Liver (tissue), 3 donors: ENCODE data around the gene ZNF697.

Experiments used
- CTCF ChIP-seq: fragments of 150-350 bp; IDR thresholded peaks from 2 replicates; pipeline ENCODE4 v1.5.1; 2017; ENCODE audit warnings: improper control_type of control experiment, low read depth, low read length; ENCODE audit not compliant: missing input control
- EGR1 ChIP-seq, 2 donors: IDR thresholded peaks; 2 replicates each; pipeline ENCODE4 v1.6.1; 2016 to 2018; ENCODE audit warnings: antibody characterized with exemption in 2 of 2, low read depth in 2 of 2
- GABPA ChIP-seq, 2 donors: IDR thresholded peaks in 1 of 2; conservative IDR thresholded peaks in 1 of 2; 2 replicates each; pipeline ENCODE4 v1.6.1; 2016; ENCODE audit warnings: antibody characterized with exemption in 2 of 2, mild to moderate bottlenecking in 1 of 2, moderate library complexity in 1 of 2
- JUND ChIP-seq, 2 donors: IDR thresholded peaks; 2 replicates each; pipeline ENCODE4 v1.6.1; 2016; ENCODE audit warnings: antibody characterized with exemption in 2 of 2
- MAX ChIP-seq: IDR thresholded peaks from 2 replicates; pipeline ENCODE4 v1.6.1; 2016; ENCODE audit warnings: antibody characterized with exemption
- NR2F2 ChIP-seq: IDR thresholded peaks from 2 replicates; pipeline ENCODE4 v1.6.1; 2016; ENCODE audit warnings: antibody characterized with exemption
- REST ChIP-seq: IDR thresholded peaks from 2 replicates; pipeline ENCODE4 v1.6.1; 2016; ENCODE audit warnings: antibody characterized with exemption, mild to moderate bottlenecking
- RXRA ChIP-seq, 2 donors: IDR thresholded peaks; 2 replicates each; pipeline ENCODE4 v1.6.1; 2017 to 2018; ENCODE audit warnings: antibody characterized with exemption in 2 of 2, mild to moderate bottlenecking in 1 of 2
- SP1 ChIP-seq: IDR thresholded peaks from 2 replicates; pipeline ENCODE4 v1.6.1; 2018; ENCODE audit warnings: antibody characterized with exemption, mild to moderate bottlenecking
- TAF1 ChIP-seq: conservative IDR thresholded peaks from 2 replicates; pipeline ENCODE4 v1.6.1; 2016; ENCODE audit warnings: antibody characterized with exemption, mild to moderate bottlenecking
- YY1 ChIP-seq: IDR thresholded peaks from 2 replicates; pipeline ENCODE4 v1.6.1; 2016; ENCODE audit warnings: antibody characterized with exemption, mild to moderate bottlenecking
- ZBTB33 ChIP-seq: IDR thresholded peaks from 2 replicates; pipeline ENCODE4 v1.6.1; 2016; ENCODE audit warnings: antibody characterized with exemption
- donor health status: healthy.
- donor health status: healthy.

GRCh38 chr1:119686661-119687060 is 38.6 kb upstream of the ZNF697 start:
- TF ChIP-seq CTCF (no peak), REST (no peak), RXRA (IDR thresholded peaks at IDR 0.05) (no peak), ZBTB33 (no peak), SP1 (peak; percentile 11), JUND (IDR thresholded peaks at IDR 0.05) (no peak), NR2F2 (no peak), MAX (no peak), TAF1 (no peak), YY1 (no peak), EGR1 (IDR thresholded peaks at IDR 0.05; ENCODE audit: low read depth in 2 of 2) (no peak), GABPA (IDR thresholded peaks at IDR 0.05 in 1 of 2, conservative IDR thresholded peaks at IDR 0.05 in 1 of 2) (no peak)
